GM19372 (cell line): ENCODE measurements around the gene CRTAC1.

Source experiments
- ATAC-seq: cut with Tn5 transposase; IDR thresholded peaks from one replicate; pipeline ENCODE4 v1.9.1; 2021; ENCODE audit warnings: mild to moderate bottlenecking, low read depth, moderate library complexity; ENCODE audit not compliant: unreplicated experiment

CRTAC1 gene

GRCh38 chr10:97903128-97904017 lies 127.0 kb downstream of the CRTAC1 start:
- ATAC-seq: no peak

GRCh38 chr10:97901381-97901780 lies 129.0 kb downstream of the CRTAC1 start:
- ATAC-seq: no peak

- no peak for ATAC-seq
Observed at GRCh38 chr10:97898429-97898828, 132.0 kb downstream of the CRTAC1 start.

GRCh38 chr10:97896756-97897358 lies 133.6 kb downstream of the CRTAC1 start:
- ATAC-seq: no peak

- ATAC-seq: no peak
Observed at GRCh38 chr10:97895915-97896314, 134.5 kb downstream of the CRTAC1 start.

GRCh38 chr10:97895084-97895483 lies 135.3 kb downstream of the CRTAC1 start:
- ATAC-seq: no peak

GRCh38 chr10:97894092-97894491 lies 136.3 kb downstream of the CRTAC1 start:
- no peak for ATAC-seq

GRCh38 chr10:97892939-97893338 lies 137.5 kb downstream of the CRTAC1 start:
- ATAC-seq: no peak

- ATAC-seq: no peak
Observed at GRCh38 chr10:97892506-97892905, 137.9 kb downstream of the CRTAC1 start.

- ATAC-seq: no peak
Observed at GRCh38 chr10:97891497-97892167, 138.8 kb downstream of the CRTAC1 start.

- no peak for ATAC-seq
Observed at GRCh38 chr10:97889461-97890265, 140.8 kb downstream of the CRTAC1 start.

- no peak for ATAC-seq
Observed at GRCh38 chr10:97888641-97889262, 141.7 kb downstream of the CRTAC1 start.

GRCh38 chr10:97888134-97888533 lies 142.3 kb downstream of the CRTAC1 start:
- no peak for ATAC-seq

GRCh38 chr10:97887399-97887798 lies 143.0 kb downstream of the CRTAC1 start:
- ATAC-seq: no peak

GRCh38 chr10:97886286-97886685 lies 144.1 kb downstream of the CRTAC1 start:
- ATAC-seq: no peak

- no peak for ATAC-seq
Observed at GRCh38 chr10:97883092-97883485, 147.3 kb downstream of the CRTAC1 start.

GRCh38 chr10:97882142-97883091 lies 148.0 kb downstream of the CRTAC1 start:
- ATAC-seq: no peak

GRCh38 chr10:97880109-97880508 lies 150.3 kb downstream of the CRTAC1 start:
- ATAC-seq: no peak

GRCh38 chr10:97879241-97879640 lies 151.2 kb downstream of the CRTAC1 start:
- no peak for ATAC-seq
